HG02678 (cell line): Measurements from ENCODE around the gene RBM15.

Source experiments
- ATAC-seq: cut with Tn5 transposase; IDR thresholded peaks from one replicate; pipeline ENCODE4 v1.9.1; 2021; ENCODE audit warnings: mild to moderate bottlenecking, moderate library complexity; ENCODE audit not compliant: unreplicated experiment

RBM15 gene

DNA sequence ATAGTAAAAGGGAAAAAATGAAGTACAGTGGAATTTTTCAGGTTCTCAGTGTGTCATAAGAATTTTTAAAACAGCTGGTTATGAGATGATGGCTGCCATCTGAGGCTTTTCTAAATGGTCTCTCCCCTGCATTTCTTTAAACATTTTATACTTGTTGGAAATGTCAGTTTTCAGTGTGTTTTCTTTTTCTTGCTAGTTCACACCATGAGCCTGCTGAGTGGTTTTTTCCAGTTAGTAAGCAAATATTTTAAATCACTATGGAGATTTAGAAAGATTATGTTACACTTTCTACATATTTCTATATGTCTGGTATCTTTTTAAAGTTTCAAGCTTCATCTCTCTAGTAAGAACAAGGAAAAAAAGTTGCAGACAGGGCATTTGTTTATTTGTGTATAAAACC, 9.6 kb downstream of the RBM15 start:
- no peak for ATAC-seq

DNA sequence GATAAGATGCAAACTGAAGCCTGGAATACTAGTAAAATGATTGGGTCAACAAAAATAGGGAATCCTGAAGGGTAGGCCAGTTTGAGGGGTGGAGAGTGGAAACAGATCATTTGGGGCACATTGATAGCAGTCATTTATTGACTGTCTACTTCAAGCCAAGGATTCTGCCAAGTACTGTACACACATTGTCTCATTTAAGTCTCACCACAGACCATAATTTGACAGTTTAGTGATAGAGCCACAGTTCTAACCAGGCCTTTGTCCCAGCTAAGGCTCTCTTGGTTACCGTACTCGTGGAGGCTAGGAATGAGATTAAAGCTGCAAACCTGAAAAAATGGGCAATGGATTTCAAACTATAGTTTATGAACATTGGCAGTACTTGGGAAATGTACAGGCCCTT, 11.2 kb downstream of the RBM15 start:
- ATAC-seq = no peak

DNA sequence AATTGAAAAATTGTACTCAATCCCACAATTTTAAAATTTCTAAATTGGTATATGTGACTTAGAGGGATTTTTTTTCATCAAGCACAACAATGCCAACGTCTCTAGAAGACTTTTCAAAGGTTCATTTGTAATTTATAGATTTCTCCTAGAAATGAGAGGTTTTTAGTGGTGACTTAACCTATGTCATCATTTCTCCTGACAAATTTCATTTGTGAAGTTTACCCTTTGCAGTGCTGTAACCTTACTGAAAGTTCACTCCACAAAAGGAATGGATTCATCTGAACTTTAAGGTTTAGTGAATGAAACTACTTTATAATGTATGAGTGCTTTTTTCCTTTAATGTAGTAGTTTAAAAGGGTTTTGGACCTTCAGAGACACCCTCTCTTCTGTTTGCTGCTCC, 16.1 kb downstream of the RBM15 start:
- no peak for ATAC-seq

DNA sequence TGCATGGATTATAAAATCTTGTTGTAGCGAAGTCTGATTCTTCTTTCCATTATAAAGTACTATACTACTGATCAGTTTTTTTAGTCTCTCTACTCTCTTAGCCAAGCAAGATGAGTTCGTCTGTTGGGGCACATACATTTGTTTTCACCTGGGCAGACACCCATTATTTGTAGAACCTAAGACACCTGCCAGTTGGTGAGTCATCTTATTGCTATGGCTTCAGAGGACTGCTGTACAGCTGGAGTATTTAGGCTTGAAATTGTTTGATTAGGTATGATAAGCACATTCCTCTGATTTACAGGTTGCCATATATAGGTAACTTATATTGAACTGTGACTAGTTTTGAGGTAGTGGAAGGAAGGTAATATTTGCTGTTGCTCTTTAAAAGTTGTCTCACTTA, 17.2 kb downstream of the RBM15 start:
- ATAC-seq = no peak

DNA sequence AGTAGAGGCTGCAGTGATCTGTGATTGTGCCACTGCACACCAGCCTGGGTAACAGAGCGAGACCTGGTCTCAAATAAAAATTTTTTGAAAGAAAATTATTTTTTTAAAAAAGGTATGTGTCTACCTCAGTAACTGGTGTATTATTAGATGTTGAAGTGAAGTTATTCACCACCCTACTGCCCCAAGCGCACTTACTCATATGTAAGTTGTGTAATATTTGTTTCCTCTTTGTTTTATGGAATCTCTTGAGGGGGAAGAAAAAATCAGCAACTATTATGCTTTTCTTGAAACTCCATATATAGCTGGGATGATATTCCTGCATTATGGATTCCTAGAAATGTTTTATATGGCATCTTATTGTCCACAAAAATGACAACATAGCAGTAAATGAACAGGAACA, 21.3 kb downstream of the RBM15 start:
- no peak for ATAC-seq

DNA sequence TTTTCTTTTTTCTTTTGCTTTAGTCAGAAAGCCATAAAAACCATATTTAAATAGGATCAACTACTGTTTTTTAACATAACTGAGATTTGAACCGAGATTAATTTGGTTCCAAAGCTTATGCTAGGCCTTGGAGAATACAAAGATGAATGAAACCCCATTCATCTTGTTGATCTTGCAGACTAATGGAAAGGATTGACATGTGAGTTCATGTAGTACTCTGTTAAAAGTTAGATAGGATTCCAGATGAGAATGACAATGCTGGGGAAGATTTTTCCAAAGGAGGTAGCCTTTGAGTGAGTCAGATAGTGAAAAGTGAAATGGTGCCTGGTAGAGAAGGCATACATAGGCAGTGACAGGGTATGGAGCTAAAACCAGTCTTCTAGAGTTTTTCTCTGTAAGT, 22.7 kb downstream of the RBM15 start:
- ATAC-seq = no peak

DNA sequence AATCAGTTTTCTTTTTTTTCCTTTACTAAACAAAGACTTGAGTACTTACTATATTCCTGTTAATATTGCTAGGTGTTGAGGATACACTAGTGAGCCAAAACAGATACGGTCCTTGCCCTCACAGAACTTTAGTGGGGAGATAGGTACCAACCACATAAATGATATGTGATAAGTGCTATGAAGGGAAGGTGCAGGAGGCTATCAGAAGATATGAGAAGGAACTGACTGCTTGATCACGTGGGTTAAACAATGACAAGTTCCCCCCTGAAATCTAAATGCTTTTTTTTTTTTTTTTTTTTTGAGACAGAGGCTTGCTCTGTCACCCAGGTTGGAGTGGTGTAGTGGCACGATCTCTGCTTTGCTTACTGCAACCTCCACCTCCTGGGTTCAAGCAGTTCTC, 25.0 kb downstream of the RBM15 start:
- no peak for ATAC-seq

DNA sequence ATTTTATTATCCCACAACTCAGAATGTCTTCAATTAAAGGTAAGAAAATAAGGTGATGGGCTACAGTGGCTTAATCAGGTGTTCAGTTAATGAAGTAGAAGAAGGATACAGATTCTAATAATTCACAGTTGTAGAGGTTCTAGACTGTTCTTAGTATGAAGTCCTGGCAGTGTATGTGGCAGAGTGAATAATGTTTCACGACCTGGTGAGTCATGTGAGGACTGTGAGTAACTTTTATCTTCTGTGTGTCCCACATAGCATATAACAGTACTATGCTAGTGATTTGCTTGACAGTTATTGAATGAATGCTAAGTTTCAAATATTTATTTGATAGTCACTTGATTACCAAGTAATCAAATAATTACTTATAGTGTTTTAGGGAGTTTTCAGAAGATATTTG, 31.6 kb downstream of the RBM15 start:
- ATAC-seq = no peak

DNA sequence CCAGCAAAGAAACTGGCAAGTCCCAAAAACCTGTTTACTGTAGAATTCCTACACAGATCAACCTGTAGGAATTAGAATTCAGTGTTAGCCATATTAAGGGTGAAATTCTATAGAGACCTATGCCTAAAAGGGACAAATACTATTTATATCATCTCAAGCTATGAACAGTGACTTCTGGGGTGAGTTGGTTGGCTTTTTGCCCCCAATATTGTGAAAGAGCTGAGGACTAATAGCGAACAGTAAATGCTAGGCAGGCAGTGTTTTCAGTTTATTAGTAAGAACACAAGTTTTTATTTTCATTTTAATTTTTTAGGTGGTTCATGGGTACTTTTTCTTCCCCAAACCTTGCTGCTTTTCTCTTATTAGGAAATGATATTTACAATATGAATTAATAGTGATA, 36.3 kb downstream of the RBM15 start:
- ATAC-seq = no peak

DNA sequence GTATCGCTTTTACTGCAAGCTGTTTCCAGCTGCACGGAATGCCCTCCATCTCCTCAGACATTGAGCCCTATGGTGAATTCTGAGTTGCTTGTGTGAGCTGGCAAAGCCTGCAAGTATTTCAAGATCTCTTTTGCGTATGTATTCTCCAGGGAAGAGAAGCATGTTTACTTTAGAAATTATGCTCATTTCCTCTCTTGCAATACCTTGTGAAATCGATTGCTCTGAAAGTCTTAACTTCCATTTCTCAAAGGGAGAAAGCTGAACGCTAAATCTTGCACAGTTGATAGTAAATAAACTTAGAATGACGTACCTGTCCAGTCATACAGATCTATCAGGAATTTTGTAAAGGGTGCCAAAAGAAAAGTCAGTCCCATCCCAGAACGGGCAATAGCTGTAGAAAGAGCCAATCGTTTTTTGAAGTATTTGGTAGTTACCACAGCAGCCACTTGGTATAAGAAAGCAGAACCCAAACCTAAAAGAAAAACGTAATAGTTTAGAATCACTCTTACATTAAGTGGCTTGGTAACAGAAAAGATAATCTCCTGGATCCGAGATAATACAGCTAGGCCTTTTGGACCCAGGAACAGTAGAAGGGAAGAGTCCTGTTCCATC, 41.6 kb downstream of the RBM15 start:
- no peak for ATAC-seq

DNA sequence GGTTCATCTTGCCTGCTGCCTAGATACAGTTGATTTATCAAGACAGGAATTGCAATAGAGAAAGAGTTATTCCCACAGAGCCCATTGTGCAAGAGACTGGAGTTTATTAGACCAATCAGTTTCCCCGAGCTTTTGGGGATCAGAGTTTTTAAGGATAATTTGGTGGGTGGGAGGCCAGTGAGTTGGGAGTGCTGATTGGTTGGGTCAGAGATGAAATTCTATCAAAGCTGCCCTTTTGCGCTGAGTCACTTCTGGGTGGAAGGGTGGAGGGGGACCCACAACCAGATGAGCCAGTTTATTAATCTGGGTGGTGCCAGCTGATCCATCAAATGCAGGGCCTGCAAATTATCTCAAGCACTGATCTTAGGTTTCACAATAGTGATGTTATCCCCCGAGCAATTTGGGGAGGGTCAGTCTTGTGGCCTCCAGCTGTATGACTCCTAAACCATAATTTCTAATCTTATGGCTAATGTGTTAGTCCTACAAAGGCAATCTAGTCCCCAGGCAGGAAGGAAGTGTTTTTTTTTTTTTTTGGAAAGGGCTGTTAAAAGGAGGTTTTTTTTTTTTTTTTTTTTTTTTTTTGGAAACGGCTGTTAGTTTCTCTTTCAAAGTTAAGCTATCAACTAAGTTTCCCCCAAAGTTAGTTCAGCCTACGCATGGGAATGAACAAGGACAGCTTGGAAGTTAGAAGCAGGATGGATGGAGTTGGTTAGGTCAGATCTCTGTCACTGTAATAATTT, 44.2 kb downstream of the RBM15 start:
- ATAC-seq = no peak

DNA sequence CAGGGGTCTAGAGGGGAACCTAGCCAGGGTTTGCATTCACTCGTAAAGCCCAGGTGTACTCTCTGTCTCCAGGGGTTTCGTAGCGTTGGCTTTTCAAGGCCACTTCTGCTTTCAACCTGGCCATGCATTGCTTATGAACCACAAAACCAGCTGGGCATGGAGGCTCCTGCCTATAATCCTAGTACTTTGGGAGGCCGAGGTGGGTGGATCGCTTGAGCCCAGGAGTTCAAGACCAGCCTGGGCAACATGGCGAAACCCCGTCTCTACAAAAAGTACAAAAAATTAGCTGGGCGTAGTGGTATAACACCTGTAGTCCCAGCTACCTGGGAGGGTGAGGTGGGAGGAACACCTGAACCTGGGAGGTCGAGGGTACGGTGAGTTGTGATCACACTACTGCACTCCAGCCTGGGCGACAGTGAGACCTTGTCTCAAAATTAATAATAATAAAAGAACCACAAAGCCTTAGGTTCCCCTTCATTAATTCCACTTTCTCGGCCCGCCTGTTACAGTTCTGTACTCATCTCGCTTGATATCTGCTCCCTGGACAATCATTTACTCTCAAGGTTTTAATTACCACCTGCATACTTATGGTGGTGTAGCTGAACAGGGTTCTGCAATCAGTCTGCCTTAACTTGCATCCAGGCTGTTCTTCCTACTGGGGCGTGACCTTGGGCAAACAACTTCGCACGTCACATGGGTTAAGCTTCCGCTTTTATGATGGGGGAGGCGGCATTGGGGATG, 45.6 kb downstream of the RBM15 start:
- ATAC-seq = peak; percentile 61

DNA sequence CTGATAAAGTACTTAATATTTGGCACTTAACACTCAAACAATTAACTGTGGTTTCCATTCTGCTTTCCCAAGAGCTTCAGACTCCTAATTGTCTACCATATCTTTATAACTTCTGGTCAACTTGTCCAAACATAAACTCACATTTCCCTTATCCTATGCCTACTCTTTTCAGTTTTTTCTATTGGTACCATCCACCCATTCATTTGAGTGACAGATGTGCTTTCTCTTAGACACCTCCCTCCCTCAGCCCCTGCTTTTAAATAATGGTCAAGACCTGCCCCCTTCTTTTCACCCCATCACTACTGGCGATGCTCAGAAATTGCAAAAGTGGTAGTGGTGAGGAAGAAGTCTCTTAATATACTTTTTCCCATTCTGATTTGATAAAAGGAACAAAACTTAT, 46.2 kb downstream of the RBM15 start:
- ATAC-seq = no peak

DNA sequence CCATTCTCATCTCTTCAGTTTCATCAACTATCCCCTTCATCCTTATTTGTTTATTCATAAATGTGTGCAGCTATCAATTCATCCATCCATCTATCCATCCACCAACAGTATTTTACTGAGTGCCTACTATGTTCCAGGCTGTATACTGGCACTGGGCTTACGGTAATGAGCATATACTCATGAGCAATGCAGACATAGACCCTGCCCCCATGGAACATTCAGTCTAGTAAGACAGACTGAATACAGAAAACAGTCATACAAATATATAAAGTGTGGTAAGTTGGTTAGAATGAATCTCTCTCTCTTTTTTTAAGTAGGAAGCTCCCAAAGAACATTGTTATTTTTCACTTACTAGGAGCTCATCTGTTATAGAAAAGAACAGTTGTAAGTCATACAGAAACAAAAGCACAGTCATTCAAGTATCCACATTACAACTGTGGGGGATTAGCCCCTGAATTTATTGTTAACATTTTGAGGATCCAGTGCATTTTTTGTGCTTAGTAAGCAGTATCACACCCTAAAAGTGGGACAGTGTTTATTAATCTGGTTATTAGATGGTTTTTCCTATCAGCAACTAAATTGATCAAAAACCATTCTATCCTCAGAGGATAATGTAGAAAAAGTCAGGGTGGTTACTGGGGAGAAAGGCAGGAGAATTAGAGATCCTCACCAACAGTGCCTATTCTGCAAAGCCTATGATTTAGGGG, 48.0 kb downstream of the RBM15 start:
- ATAC-seq = no peak

DNA sequence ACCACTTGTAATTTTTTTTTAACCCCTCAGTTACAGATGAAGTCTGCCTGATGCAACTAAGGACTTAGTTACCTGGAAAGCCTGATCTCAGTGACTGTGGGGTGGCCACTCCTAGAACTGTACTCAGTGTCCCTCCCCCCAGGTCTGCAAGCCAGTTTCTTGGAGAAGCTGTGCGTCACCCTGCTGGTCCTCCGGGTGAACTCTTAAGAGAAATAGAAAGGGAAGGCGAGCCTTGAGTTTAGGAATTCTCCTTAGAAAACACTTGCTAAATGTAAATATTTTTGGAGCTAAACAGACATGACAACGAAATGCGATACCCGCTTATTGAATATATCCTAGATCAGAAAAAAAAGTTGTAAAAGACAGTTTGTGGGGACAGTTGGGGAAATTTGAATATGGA, 50.9 kb downstream of the RBM15 start:
- no peak for ATAC-seq

DNA sequence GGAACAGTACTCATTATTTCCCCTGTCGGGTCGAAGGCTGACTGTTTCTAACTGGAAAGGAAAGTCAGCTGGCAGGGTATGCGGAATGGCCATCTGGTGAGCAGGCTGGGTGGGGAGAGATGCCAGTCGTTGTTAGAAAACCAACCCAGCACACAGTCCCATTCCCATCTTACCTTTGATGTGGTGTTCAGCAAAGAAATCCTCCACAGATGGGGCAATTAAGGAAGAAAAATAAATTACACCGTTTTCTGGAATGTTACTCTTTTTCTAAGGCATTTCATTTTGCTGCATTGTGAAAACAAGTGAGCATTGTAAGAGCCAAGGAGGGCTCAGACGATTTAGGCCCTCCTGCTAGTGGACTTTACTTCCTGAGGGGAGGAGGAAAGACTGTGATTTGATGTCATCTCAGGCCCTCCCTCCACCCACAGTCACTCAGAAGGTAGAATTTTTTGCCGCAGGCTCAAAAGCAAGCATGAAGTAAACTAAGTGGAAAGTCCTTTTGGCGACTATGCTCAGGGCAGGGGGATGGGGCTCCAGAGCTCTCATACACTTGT, 51.6 kb downstream of the RBM15 start, which contains the start of gene SLC16A4:
TSS of gene SLC16A4 (minus strand) at position 335 of the 554 bp plus-strand sequence. CDS start 1,703 bp downstream, outside the sequence.
- ATAC-seq = no peak

DNA sequence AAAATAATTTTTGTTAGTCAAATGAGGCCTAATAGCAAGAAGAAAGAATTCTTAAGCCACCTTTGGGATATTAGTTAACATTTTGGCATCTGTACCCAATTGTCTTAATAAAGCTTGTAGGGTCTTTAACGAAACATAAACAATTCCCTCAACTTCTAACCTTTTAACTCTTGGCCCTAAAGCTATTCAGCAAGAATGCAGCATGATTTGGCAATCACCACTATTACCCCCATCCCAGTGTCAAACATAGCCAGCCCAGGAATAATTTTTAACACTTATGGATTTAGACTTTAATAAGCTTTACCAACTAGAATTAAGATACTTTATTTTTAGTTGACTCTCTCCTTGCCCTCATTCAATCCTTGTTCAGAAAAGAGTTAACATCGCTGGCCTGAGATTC, 54.1 kb downstream of the RBM15 start:
- no peak for ATAC-seq

DNA sequence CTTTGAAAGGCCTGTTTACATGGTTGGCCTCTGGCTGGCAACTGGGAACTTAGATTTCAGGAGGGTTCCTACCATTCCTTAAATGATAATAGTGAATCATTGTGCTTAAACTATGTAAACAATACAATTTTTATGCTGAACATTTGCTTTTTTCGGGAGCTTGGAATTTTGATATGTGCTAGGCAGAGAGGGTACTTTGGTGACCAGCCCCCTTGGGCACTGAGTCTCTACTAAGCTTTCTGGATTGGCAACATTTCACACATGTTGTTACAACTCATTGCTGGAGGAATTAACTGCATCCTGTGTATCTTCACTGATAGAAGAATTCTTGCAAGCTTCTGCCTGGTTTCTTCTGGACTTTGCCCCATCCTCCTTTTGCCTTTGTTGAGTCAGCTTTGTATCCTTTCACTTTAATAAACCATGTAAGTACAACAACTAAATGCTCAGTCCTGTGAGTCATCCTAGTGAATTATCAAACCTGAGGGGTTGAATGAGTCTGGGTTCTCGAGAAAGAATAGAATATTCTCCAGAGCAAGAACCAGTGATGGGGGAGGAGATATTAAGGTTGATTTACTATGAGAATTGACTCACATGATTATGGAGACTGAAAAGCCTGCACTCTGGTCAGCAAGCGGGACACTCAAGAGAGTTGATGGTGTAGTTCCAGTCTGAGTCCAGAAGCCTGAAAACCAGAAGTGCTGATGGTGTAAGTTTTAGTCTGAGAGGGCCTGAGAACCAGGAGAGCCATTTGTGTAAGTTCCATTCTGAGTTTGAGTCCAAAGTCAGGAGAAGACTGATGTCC, 54.7 kb downstream of the RBM15 start:
- no peak for ATAC-seq

DNA sequence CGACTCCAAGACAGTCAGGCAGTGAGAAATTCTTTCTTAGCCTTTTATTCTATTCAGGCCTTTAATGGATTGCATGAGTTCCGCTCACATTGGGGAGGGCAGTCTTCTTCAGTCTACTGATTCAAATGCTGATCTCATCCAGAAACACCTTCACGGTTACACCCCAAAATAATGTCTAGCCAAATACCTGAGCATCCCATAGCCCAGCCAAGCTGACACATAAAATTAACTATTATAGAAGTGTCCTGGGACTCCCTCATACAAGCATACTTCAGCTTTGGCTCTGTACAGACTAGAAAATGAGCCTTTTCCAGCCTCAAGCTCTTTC, 55.3 kb downstream of the RBM15 start:
- no peak for ATAC-seq
